Dendritic cell treated with granulocyte-macrophage colony-stimulating factor and Interleukin-4, amounts not matched to agents 40 ng/mL and 50 ng/mL, for 4 days (primary cell): Measurements from ENCODE around the gene EPN1.

Experiments
- H3K27ac Mint-ChIP-seq: one replicate; pipeline ENCODE4 v1.8.0; 2022; ENCODE audit warnings: mild to moderate bottlenecking, mixed read lengths
- H3K27me3 Mint-ChIP-seq: one replicate; pipeline ENCODE4 v1.8.0; 2022; ENCODE audit warnings: mild to moderate bottlenecking, mixed read lengths
- H3K36me3 Mint-ChIP-seq: one replicate; pipeline ENCODE4 v1.8.0; 2022; ENCODE audit warnings: low read depth, mixed read lengths
- H3K4me1 Mint-ChIP-seq: one replicate; pipeline ENCODE4 v1.8.0; 2022; ENCODE audit warnings: low read depth, mixed read lengths
- H3K4me3 Mint-ChIP-seq: one replicate; pipeline ENCODE4 v1.8.0; 2022; ENCODE audit warnings: mild to moderate bottlenecking, moderate library complexity, mixed read lengths
- H3K9me3 Mint-ChIP-seq: one replicate; pipeline ENCODE4 v1.8.0; 2022; ENCODE audit warnings: mixed read lengths
- intact Hi-C: fragments of 100-400 bp; cut with micrococcal nuclease; formaldehyde crosslinking; loops from one replicate; pipeline ENCODE4 v1.15.0; 2022

The EPN1 gene

GRCh38 chr19:55673889-55674288, 1.1 kb upstream of the EPN1 start:
- H3K27ac Mint-ChIP-seq = peak overlapping the region; percentile 94
- intact Hi-C loops = loop anchor here (2.0 kb wide), 1 partner anchor 19 kb away; the partner anchor contains the start of gene U2AF2
- no peaks in the 10 kb centered on the region for H3K27me3 Mint-ChIP-seq
- H3K36me3 Mint-ChIP-seq = peaks cover 92% of the 10 kb centered on the region
- H3K4me3 Mint-ChIP-seq = no peak overlapping the region
- peaks cover 72% of the 10 kb centered on the region for H3K4me1 Mint-ChIP-seq
- no peaks in the 10 kb centered on the region for H3K9me3 Mint-ChIP-seq

- intact Hi-C loops = loop anchor here (2.0 kb wide), 1 partner anchor 20 kb away; the partner anchor contains the start of gene U2AF2
- H3K4me3 Mint-ChIP-seq = peak overlapping the region; percentile 95
- H3K27ac Mint-ChIP-seq = peak overlapping the region; percentile 94
- H3K27me3 Mint-ChIP-seq = no peaks in the 10 kb centered on the region
- H3K9me3 Mint-ChIP-seq = no peaks in the 10 kb centered on the region
- H3K4me1 Mint-ChIP-seq = peaks cover 73% of the 10 kb centered on the region
- peaks cover 92% of the 10 kb centered on the region for H3K36me3 Mint-ChIP-seq
Measured at GRCh38 chr19:55674459-55674840, 576 bp upstream of the EPN1 start.

GRCh38 chr19:55675661-55676354, 782 bp downstream of the EPN1 start:
- Mint-ChIP-seq H3K4me1 (peaks cover 73% of the 10 kb centered on the region), H3K4me3 (peak overlapping the region; percentile 95)

GRCh38 chr19:55676383-55676782, 1.4 kb downstream of the EPN1 start:
- intact Hi-C loops = no loop called here
- H3K36me3 Mint-ChIP-seq = peaks cover 92% of the 10 kb centered on the region

More at GRCh38 chr19:55675661-55676354, 782 bp downstream of the EPN1 start:
- Mint-ChIP-seq H3K27ac (peak overlapping the region; percentile 94), H3K27me3 (no peaks in the 10 kb centered on the region), H3K36me3 (peaks cover 92% of the 10 kb centered on the region), H3K9me3 (no peaks in the 10 kb centered on the region)
- intact Hi-C loops = loop anchor here (2.0 kb wide), 1 partner anchor 21 kb away; the partner anchor contains the start of gene U2AF2

GRCh38 chr19:55676889-55677505, 2.0 kb downstream of the EPN1 start:
- Mint-ChIP-seq H3K4me3 (peak overlapping the region; percentile 73), H3K36me3 (peaks cover 88% of the 10 kb centered on the region), H3K27ac (peak overlapping the region; percentile 91), H3K27me3 (no peaks in the 10 kb centered on the region), H3K9me3 (no peaks in the 10 kb centered on the region), H3K4me1 (peaks cover 70% of the 10 kb centered on the region)
- intact Hi-C loops = no loop called here

More at GRCh38 chr19:55676383-55676782, 1.4 kb downstream of the EPN1 start:
- H3K4me1 Mint-ChIP-seq = peaks cover 72% of the 10 kb centered on the region
- H3K4me3 Mint-ChIP-seq = peak overlapping the region; percentile 73
- H3K27ac Mint-ChIP-seq = peak overlapping the region; percentile 91
- H3K27me3 Mint-ChIP-seq = no peaks in the 10 kb centered on the region
- H3K9me3 Mint-ChIP-seq = no peaks in the 10 kb centered on the region

- no peaks in the 10 kb centered on the region for H3K27me3 Mint-ChIP-seq
- H3K9me3 Mint-ChIP-seq = no peaks in the 10 kb centered on the region
- H3K4me3 Mint-ChIP-seq = peak overlapping the region; percentile 58
- H3K4me1 Mint-ChIP-seq = peaks cover 70% of the 10 kb centered on the region
- H3K27ac Mint-ChIP-seq = peak overlapping the region; percentile 91
- intact Hi-C loops = no loop called here
- peaks cover 87% of the 10 kb centered on the region for H3K36me3 Mint-ChIP-seq
Measured at GRCh38 chr19:55677572-55678028, 2.6 kb downstream of the EPN1 start.

GRCh38 chr19:55678121-55678671, 3.2 kb downstream of the EPN1 start:
- peaks cover 87% of the 10 kb centered on the region for H3K36me3 Mint-ChIP-seq
- peak overlapping the region; percentile 61 for H3K4me3 Mint-ChIP-seq
- H3K27me3 Mint-ChIP-seq = no peaks in the 10 kb centered on the region
- H3K9me3 Mint-ChIP-seq = no peaks in the 10 kb centered on the region
- intact Hi-C loops = no loop called here
- H3K27ac Mint-ChIP-seq = peak overlapping the region; percentile 91
- H3K4me1 Mint-ChIP-seq = peaks cover 70% of the 10 kb centered on the region

- Mint-ChIP-seq H3K27ac (peak overlapping the region; percentile 91), H3K36me3 (peaks cover 87% of the 10 kb centered on the region), H3K9me3 (no peaks in the 10 kb centered on the region), H3K27me3 (no peaks in the 10 kb centered on the region), H3K4me3 (peak overlapping the region; percentile 61), H3K4me1 (peaks cover 59% of the 10 kb centered on the region)
- intact Hi-C loops = no loop called here
Measured at GRCh38 chr19:55679343-55680257, 4.6 kb downstream of the EPN1 start.

- Mint-ChIP-seq H3K9me3 (no peaks in the 10 kb centered on the region), H3K36me3 (peaks cover 90% of the 10 kb centered on the region), H3K27ac (peak overlapping the region; percentile 91), H3K4me1 (peaks cover 64% of the 10 kb centered on the region), H3K27me3 (no peaks in the 10 kb centered on the region), H3K4me3 (peak overlapping the region; percentile 5)
- intact Hi-C loops = no loop called here
Measured at GRCh38 chr19:55680339-55681130, 5.5 kb downstream of the EPN1 start.

- H3K4me3 Mint-ChIP-seq = no peak overlapping the region
- intact Hi-C loops = no loop called here
- H3K36me3 Mint-ChIP-seq = peaks cover 92% of the 10 kb centered on the region
- peak overlapping the region; percentile 91 for H3K27ac Mint-ChIP-seq
- no peaks in the 10 kb centered on the region for H3K9me3 Mint-ChIP-seq
- H3K27me3 Mint-ChIP-seq = no peaks in the 10 kb centered on the region
- peaks cover 67% of the 10 kb centered on the region for H3K4me1 Mint-ChIP-seq
Measured at GRCh38 chr19:55681131-55682092, 6.4 kb downstream of the EPN1 start.

- intact Hi-C loops = no loop called here
- H3K4me1 Mint-ChIP-seq = peaks cover 58% of the 10 kb centered on the region
- peaks cover 95% of the 10 kb centered on the region for H3K36me3 Mint-ChIP-seq
- no peaks in the 10 kb centered on the region for H3K9me3 Mint-ChIP-seq
- H3K27me3 Mint-ChIP-seq = no peaks in the 10 kb centered on the region
- peak overlapping the region; percentile 39 for H3K27ac Mint-ChIP-seq
- no peak overlapping the region for H3K4me3 Mint-ChIP-seq
Measured at GRCh38 chr19:55683449-55684261, 8.6 kb downstream of the EPN1 start.
